Thoracic aorta (tissue), 2 donors: ENCODE results near the gene TMPRSS9. TPM values are rescaled to one million over a fixed set of nuclear protein-coding genes. Genes with fewer than 3 reads are reported as not detected.

Experiments
- ATAC-seq: fragments of 150-250 bp; one replicate; pipeline ENCODE4 v1.8.0; 2017; ENCODE audit warnings: low read depth; ENCODE audit not compliant: insufficient number of reproducible peaks, low FRiP score
- DNase-seq: peaks from one replicate; pipeline ENCODE4 v3.0.0-alpha.2; 2020; ENCODE audit warnings: low spot score
- H3K27ac ChIP-seq, 2 donors: fragments of 200-600 bp; sonication (generic); 1 replicate in 1 of 2; 2 replicates in 1 of 2; pipeline ENCODE4 v1.5.1; 2016; ENCODE audit warnings: mild to moderate bottlenecking in 2 of 2, moderate library complexity in 2 of 2
- H3K27me3 ChIP-seq: fragments of 200-600 bp; sonication (generic); replicated peaks from 2 replicates; pipeline ENCODE4 v1.6.0; 2016; ENCODE audit warnings: mild to moderate bottlenecking; ENCODE audit not compliant: insufficient read depth
- H3K36me3 ChIP-seq: fragments of 200-600 bp; sonication (generic); one replicate; pipeline ENCODE4 v1.5.1; 2016
- H3K4me1 ChIP-seq, 2 donors: fragments of 200-600 bp; sonication (generic); 1 replicate in 1 of 2; 2 replicates in 1 of 2; pipeline versions ENCODE4 v1.5.1 to v1.6.0; 2016; ENCODE audit warnings: low read depth in 2 of 2, mild to moderate bottlenecking in 1 of 2; ENCODE audit not compliant: control insufficient read depth in 1 of 2
- H3K4me3 ChIP-seq: fragments of 200-600 bp; sonication (generic); 2 replicates; pipeline ENCODE4 v1.5.1; 2016; ENCODE audit warnings: mild to moderate bottlenecking
- H3K9me3 ChIP-seq: fragments of 200-600 bp; sonication (generic); 2 replicates; pipeline ENCODE4 v1.5.1; 2016
- total RNA-seq, 2 donors: library from RNA; depleted of rRNA; stranded (reverse); fragments of >200 nt; gene quantifications; one replicate each; pipeline versions ENCODE4 v1.1.0 to v1.2.3, GENCODE V29; 2016
- TF ChIP-seq, protein P1 (sequence below): fragments of 200-600 bp; sonication (generic); IDR thresholded peaks from one replicate; pipeline ENCODE4 v1.5.1; 2019; ENCODE audit warnings: antibody characterized with exemption

TMPRSS9 gene
- total RNA-seq, 2 donors from 2014 or later = 0.42 to 0.54 TPM

GRCh38 chr19:2360833-2361232 lies 768 bp downstream of the TMPRSS9 start:
- no peaks in the 10 kb centered on the region for H3K27me3 ChIP-seq

DNA sequence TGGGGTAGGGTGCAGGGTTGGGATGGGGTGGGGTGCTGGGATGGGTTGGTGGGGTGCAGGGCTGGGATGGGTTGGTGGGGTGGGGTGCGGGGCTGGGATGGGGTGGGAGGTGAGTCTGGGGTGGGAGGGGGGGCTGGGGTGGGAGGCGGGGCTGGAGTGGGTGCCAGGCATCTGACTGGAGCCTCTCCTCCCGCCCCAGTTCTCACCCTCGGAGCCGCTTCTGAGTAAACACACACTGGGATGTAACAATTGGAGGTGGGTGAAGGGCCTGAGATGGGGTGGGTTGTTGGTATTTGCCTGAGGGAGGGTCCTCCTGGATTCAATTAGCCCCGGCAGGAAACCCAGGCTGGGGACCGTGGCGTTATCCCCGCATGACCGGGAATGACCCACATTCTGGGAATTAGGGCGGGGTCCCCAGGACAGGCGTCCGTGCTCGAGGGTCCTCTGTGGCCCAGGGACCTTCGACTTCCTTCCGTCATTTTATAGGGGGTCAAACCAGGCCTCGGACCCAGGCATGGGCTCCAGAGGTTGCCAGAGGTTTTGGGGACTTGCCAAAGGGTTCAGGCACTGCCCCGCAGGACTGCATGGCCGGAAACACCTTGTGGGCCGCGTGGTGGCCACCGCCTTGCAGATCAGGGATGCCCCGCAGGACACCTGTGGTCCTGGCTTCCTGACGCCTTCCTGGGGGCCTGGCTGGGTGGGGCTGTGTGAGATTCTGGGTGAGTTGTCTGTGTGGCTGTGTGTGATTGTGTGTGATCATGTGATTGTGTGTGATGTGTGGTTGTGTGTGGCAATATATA lies 1.4 kb downstream of the TMPRSS9 start:
- no peaks in the 10 kb centered on the region for H3K9me3 ChIP-seq
- H3K4me1 ChIP-seq = no peaks in the 10 kb centered on the region
- DNase-seq (no peak), ATAC-seq (no peak)
- no peaks in the 10 kb centered on the region for H3K27me3 ChIP-seq
- H3K36me3 ChIP-seq = no peaks in the 10 kb centered on the region
- no peak overlapping the region for H3K4me3 ChIP-seq
- no peak overlapping the region for H3K27ac ChIP-seq
- TF ChIP-seq, protein P1, sequence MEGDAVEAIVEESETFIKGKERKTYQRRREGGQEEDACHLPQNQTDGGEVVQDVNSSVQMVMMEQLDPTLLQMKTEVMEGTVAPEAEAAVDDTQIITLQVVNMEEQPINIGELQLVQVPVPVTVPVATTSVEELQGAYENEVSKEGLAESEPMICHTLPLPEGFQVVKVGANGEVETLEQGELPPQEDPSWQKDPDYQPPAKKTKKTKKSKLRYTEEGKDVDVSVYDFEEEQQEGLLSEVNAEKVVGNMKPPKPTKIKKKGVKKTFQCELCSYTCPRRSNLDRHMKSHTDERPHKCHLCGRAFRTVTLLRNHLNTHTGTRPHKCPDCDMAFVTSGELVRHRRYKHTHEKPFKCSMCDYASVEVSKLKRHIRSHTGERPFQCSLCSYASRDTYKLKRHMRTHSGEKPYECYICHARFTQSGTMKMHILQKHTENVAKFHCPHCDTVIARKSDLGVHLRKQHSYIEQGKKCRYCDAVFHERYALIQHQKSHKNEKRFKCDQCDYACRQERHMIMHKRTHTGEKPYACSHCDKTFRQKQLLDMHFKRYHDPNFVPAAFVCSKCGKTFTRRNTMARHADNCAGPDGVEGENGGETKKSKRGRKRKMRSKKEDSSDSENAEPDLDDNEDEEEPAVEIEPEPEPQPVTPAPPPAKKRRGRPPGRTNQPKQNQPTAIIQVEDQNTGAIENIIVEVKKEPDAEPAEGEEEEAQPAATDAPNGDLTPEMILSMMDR = no peak

More at GRCh38 chr19:2360833-2361232, 768 bp downstream of the TMPRSS9 start:
- DNase-seq = no peak
- no peak for ATAC-seq
- TF ChIP-seq, protein P1 = no peak
- no peak overlapping the region for H3K4me3 ChIP-seq
- no peaks in the 10 kb centered on the region for H3K36me3 ChIP-seq
- H3K27ac ChIP-seq = no peak overlapping the region
- H3K4me1 ChIP-seq = no peaks in the 10 kb centered on the region
- no peaks in the 10 kb centered on the region for H3K9me3 ChIP-seq

- H3K4me3 ChIP-seq = no peak overlapping the region
- DNase-seq (no peak), ATAC-seq (no peak)
- H3K9me3 ChIP-seq = no peaks in the 10 kb centered on the region
- TF ChIP-seq, protein P1 = no peak
- no peak overlapping the region for H3K27ac ChIP-seq
- H3K4me1 ChIP-seq = no peaks in the 10 kb centered on the region
- H3K36me3 ChIP-seq = no peaks in the 10 kb centered on the region
- no peaks in the 10 kb centered on the region for H3K27me3 ChIP-seq
Measured at GRCh38 chr19:2362046-2362969, 2.2 kb downstream of the TMPRSS9 start.

- no peaks in the 10 kb centered on the region for H3K27me3 ChIP-seq
- TF ChIP-seq, protein P1 = no peak
- H3K36me3 ChIP-seq = no peaks in the 10 kb centered on the region
Measured at GRCh38 chr19:2362970-2363300, 2.9 kb downstream of the TMPRSS9 start.

GRCh38 chr19:2363419-2363818 lies 3.4 kb downstream of the TMPRSS9 start:
- TF ChIP-seq, protein P1 = no peak
- H3K27me3 ChIP-seq = no peaks in the 10 kb centered on the region
- H3K9me3 ChIP-seq = no peaks in the 10 kb centered on the region
- H3K27ac ChIP-seq = no peak overlapping the region
- no peak overlapping the region for H3K4me3 ChIP-seq
- no peak for ATAC-seq
- no peaks in the 10 kb centered on the region for H3K4me1 ChIP-seq
- no peak for DNase-seq
- H3K36me3 ChIP-seq = no peaks in the 10 kb centered on the region

More at GRCh38 chr19:2362970-2363300, 2.9 kb downstream of the TMPRSS9 start:
- Histone ChIP-seq H3K4me3 (no peak overlapping the region), H3K27ac (no peak overlapping the region), H3K4me1 (no peaks in the 10 kb centered on the region), H3K9me3 (no peaks in the 10 kb centered on the region)
- ATAC-seq (no peak), DNase-seq (no peak)
